Ascending aorta (tissue), 2 donors: ENCODE measurements around the gene EIF4G2. TPM values are rescaled to one million over a fixed set of nuclear protein-coding genes. Genes with fewer than 3 reads are reported as not detected.

ENCODE experiments used
- DNase-seq, 2 donors: peaks; one replicate each; pipeline ENCODE4 v3.0.0-alpha.2; 2019; ENCODE audit warnings: low spot score in 2 of 2
- H3K27ac ChIP-seq, 2 donors: fragments of 200-600 bp; sonication (generic); one replicate each; pipeline ENCODE4 v1.5.1; 2016 to 2017; ENCODE audit warnings: mild to moderate bottlenecking in 1 of 2
- H3K27me3 ChIP-seq: fragments of 200-600 bp; sonication (generic); one replicate; pipeline ENCODE4 v1.5.1; 2017
- H3K36me3 ChIP-seq, 2 donors: fragments of 200-600 bp; sonication (generic); one replicate each; pipeline ENCODE4 v1.5.1; 2016
- H3K4me1 ChIP-seq, 2 donors: fragments of 200-600 bp; sonication (generic); one replicate each; pipeline ENCODE4 v1.5.1; 2016 to 2017; ENCODE audit warnings: mild to moderate bottlenecking in 1 of 2
- H3K4me3 ChIP-seq, 2 donors: fragments of 200-600 bp; sonication (generic); one replicate each; pipeline ENCODE4 v1.5.1; 2016 to 2017; ENCODE audit warnings: mild to moderate bottlenecking in 1 of 2
- H3K9me3 ChIP-seq, 2 donors: fragments of 200-600 bp; sonication (generic); one replicate each; pipeline ENCODE4 v1.5.1; 2016
- CTCF ChIP-seq, 3 experiments: fragments of 200-600 bp in 2 of 3; fragments of 450-650 bp in 1 of 3; sonication (generic) in 2 of 3; IDR thresholded peaks; one replicate each; pipeline ENCODE4 v1.5.1; 2016 to 2019; ENCODE audit warnings: antibody characterized with exemption in 3 of 3, mild to moderate bottlenecking in 1 of 3, moderate library complexity in 1 of 3
- intact Hi-C: fragments of 100-400 bp; cut with DNase I; formaldehyde crosslinking; loops from one replicate; pipeline ENCODE4 v1.15.1; 2023
- total RNA-seq: library from RNA; depleted of rRNA; stranded (reverse); fragments of >200 nt; gene quantifications from one replicate; pipeline ENCODE4 v1.1.0, GENCODE V29; 2016

Gene EIF4G2
- total RNA-seq, 1 donor from 2014 or later, result 311 TPM

GRCh38 chr11:10779086-10779485, 29.6 kb downstream of the EIF4G2 start:
- intact Hi-C loops, result no loop called here
- DNase-seq, result no peak
- no peak overlapping the region for H3K27ac ChIP-seq
- no peak for TF ChIP-seq CTCF (IDR thresholded peaks at IDR 0.05)
- no peak overlapping the region for H3K4me3 ChIP-seq
- no peaks in the 10 kb centered on the region for H3K4me1 ChIP-seq
- no peaks in the 10 kb centered on the region for H3K27me3 ChIP-seq
- H3K36me3 ChIP-seq, result peaks cover 41 to 54% of the 10 kb centered on the region in 2 donors
- H3K9me3 ChIP-seq, result no peaks in the 10 kb centered on the region

- intact Hi-C loops, result no loop called here
- Histone ChIP-seq H3K36me3 (peaks cover 48 to 61% of the 10 kb centered on the region in 2 donors), H3K4me1 (no peaks in the 10 kb centered on the region), H3K27me3 (no peaks in the 10 kb centered on the region), H3K9me3 (no peaks in the 10 kb centered on the region), H3K4me3 (no peak overlapping the region), H3K27ac (peak overlapping the region in 1 of 2 donors; percentile 27)
- no peak for TF ChIP-seq CTCF (IDR thresholded peaks at IDR 0.05)
- peak in 1 of 2 donors; percentile 72 for DNase-seq
Measured at GRCh38 chr11:10778217-10778970, 30.3 kb downstream of the EIF4G2 start.

- Histone ChIP-seq H3K4me3 (no peak overlapping the region), H3K27ac (peak overlapping the region in 1 of 2 donors; percentile 21), H3K36me3 (peaks cover 54 to 67% of the 10 kb centered on the region in 2 donors), H3K4me1 (no peaks in the 10 kb centered on the region), H3K9me3 (no peaks in the 10 kb centered on the region), H3K27me3 (no peaks in the 10 kb centered on the region)
- no peak for DNase-seq
- intact Hi-C loops, result no loop called here
- no peak for TF ChIP-seq CTCF (IDR thresholded peaks at IDR 0.05)
Measured at GRCh38 chr11:10777806-10778205, 30.9 kb downstream of the EIF4G2 start.

GRCh38 chr11:10777393-10777793, 31.3 kb downstream of the EIF4G2 start:
- no peak overlapping the region for H3K4me3 ChIP-seq

GRCh38 chr11:10774811-10775210, 33.9 kb downstream of the EIF4G2 start:
- no peak for DNase-seq
- Histone ChIP-seq H3K27ac (no peak overlapping the region), H3K4me3 (no peak overlapping the region), H3K9me3 (no peaks in the 10 kb centered on the region), H3K27me3 (no peaks in the 10 kb centered on the region), H3K4me1 (no peaks in the 10 kb centered on the region), H3K36me3 (peaks cover 66 to 87% of the 10 kb centered on the region in 2 donors)
- no peak for TF ChIP-seq CTCF (IDR thresholded peaks at IDR 0.05)
- intact Hi-C loops, result no loop called here

More at GRCh38 chr11:10777393-10777793, 31.3 kb downstream of the EIF4G2 start:
- DNase-seq, result no peak
- H3K27me3 ChIP-seq, result no peaks in the 10 kb centered on the region
- H3K9me3 ChIP-seq, result no peaks in the 10 kb centered on the region
- H3K36me3 ChIP-seq, result peaks cover 58 to 71% of the 10 kb centered on the region in 2 donors
- TF ChIP-seq CTCF (IDR thresholded peaks at IDR 0.05), result no peak
- H3K27ac ChIP-seq, result peak overlapping the region in 1 of 2 donors; percentile 21
- intact Hi-C loops, result no loop called here
- no peaks in the 10 kb centered on the region for H3K4me1 ChIP-seq
